Eye (tissue), 1 donor: Measurements from ENCODE around the gene SH3BP2.
A peak's percentile ranks its signal among the peaks of the same experiment; 100 is the strongest.

Experiments used
- DNase-seq: peaks from one replicate; pipeline ENCODE4 v3.0.0-alpha.2; 2015

SH3BP2 gene

GRCh38 chr4:2835978-2836377, 43.1 kb downstream of the SH3BP2 start:
- DNase-seq = no peak

GRCh38 chr4:2836391-2836859, 43.5 kb downstream of the SH3BP2 start:
- DNase-seq = no peak

- no peak for DNase-seq
These were observed 44.4 kb downstream of the SH3BP2 start for GRCh38 chr4:2837110-2837903.

GRCh38 chr4:2837904-2838496, 45.1 kb downstream of the SH3BP2 start:
- peak; percentile 36 for DNase-seq

GRCh38 chr4:2839060-2839459, 46.2 kb downstream of the SH3BP2 start:
- no peak for DNase-seq

GRCh38 chr4:2842687-2843262, 49.9 kb downstream of the SH3BP2 start:
- no peak for DNase-seq

GRCh38 chr4:2843263-2843940, 50.5 kb downstream of the SH3BP2 start, which contains the start of gene ADD1:
TSS of gene ADD1 (plus strand) at chr4:2843844. CDS start at chr4:2875916, 32,072 bp downstream.
- peak; percentile 99 for DNase-seq

GRCh38 chr4:2843941-2844584, 51.2 kb downstream of the SH3BP2 start:
- DNase-seq = peak; percentile 77

GRCh38 chr4:2846172-2846571, 53.3 kb downstream of the SH3BP2 start:
- no peak for DNase-seq

GRCh38 chr4:2847302-2847871, 54.5 kb downstream of the SH3BP2 start:
- no peak for DNase-seq

GRCh38 chr4:2848449-2848848, 55.6 kb downstream of the SH3BP2 start:
- DNase-seq = no peak

GRCh38 chr4:2849267-2850152, 56.6 kb downstream of the SH3BP2 start:
- no peak for DNase-seq

GRCh38 chr4:2850966-2851798, 58.3 kb downstream of the SH3BP2 start:
- no peak for DNase-seq

- DNase-seq = no peak
These were observed 59.6 kb downstream of the SH3BP2 start for GRCh38 chr4:2852481-2852921.

GRCh38 chr4:2855584-2855983, 62.7 kb downstream of the SH3BP2 start:
- no peak for DNase-seq

GRCh38 chr4:2856266-2856665, 63.4 kb downstream of the SH3BP2 start:
- no peak for DNase-seq

GRCh38 chr4:2857349-2857927, 64.6 kb downstream of the SH3BP2 start:
- no peak for DNase-seq

GRCh38 chr4:2858451-2859217, 65.7 kb downstream of the SH3BP2 start:
- no peak for DNase-seq

- no peak for DNase-seq
These were observed 66.6 kb downstream of the SH3BP2 start for GRCh38 chr4:2859514-2859913.
